Transverse colon (tissue), 3 donors: Measurements from ENCODE around the gene RNASE11.

Experiments
- CTCF ChIP-seq, 5 experiments: fragments of 200-600 bp in 3 of 5; fragments of 450-650 bp in 2 of 5; sonication (generic) in 3 of 5; IDR thresholded peaks; 1 replicate in 2 of 5; 2 replicates in 3 of 5; pipeline ENCODE4 v1.5.1; 2016 to 2017; ENCODE audit warnings: antibody characterized with exemption in 5 of 5, inconsistent platforms in 3 of 5, mild to moderate bottlenecking in 2 of 5, moderate library complexity in 1 of 5
- POLR2A ChIP-seq: fragments of 450-650 bp; IDR thresholded peaks from one replicate; pipeline ENCODE4 v1.6.1; 2016; ENCODE audit warnings: antibody characterized with exemption, mild to moderate bottlenecking, moderate library complexity

- TF ChIP-seq POLR2A (no peak), CTCF (IDR thresholded peaks at IDR 0.05) (no peak)
Observed at GRCh38 chr14:20560961-20561360, 26.8 kb downstream of the RNASE11 start, which contains the start of gene RNASE9.
